HCT116 (cell line): ENCODE measurements around the gene CHCHD4. TPM values are rescaled to one million over a fixed set of nuclear protein-coding genes. Genes with fewer than 3 reads are reported as not detected.

Source experiments
- ATAC-seq: fragments of 200-7000 bp; cut with Tn5 transposase; 2 replicates; pipeline ENCODE4 v1.9.1; 2020; ENCODE audit warnings: mild to moderate bottlenecking, moderate library complexity
- BruUV-seq: library from RNA; stranded (reverse); fragments of 400-500 nt; replicated peaks from 2 replicates; lab custom pipeline; 2021; lab: Mats Ljungman, UMichigan
- CTCF ChIA-PET: fragments of 300-600 bp; sonication (Branson Sonifier 250); formaldehyde crosslinking; loops from one replicate; lab custom pipeline; 2021; ENCODE audit warnings: antibody characterized with exemption; lab: Charles Lee
- POLR2A ChIA-PET: fragments of 300-600, 350-600 bp; sonication (Branson Sonifier 250); formaldehyde crosslinking; loops from one replicate; lab custom pipeline; 2021; ENCODE audit warnings: antibody characterized with exemption; lab: Charles Lee
- RAD21 ChIA-PET, 2 experiments: fragments of 300-600 bp; sonication (Branson Sonifier 250); formaldehyde crosslinking; loops; one replicate each; lab custom pipeline; 2023; ENCODE audit warnings: low total read pairs in 2 of 2; ENCODE audit not compliant: uncharacterized antibody in 2 of 2, unreplicated experiment in 2 of 2, low non-redundant PET in 1 of 2; lab: Charles Lee
- DNase-seq: peaks from one replicate; pipeline ENCODE4 v3.0.0-alpha.2; 2010; ENCODE audit warnings: low read depth, low spot score
- H2AFZ ChIP-seq: fragments of 200-600 bp; shearing (Covaris generic), sonication (generic); 2 replicates; pipeline ENCODE4 v1.6.1; 2017; ENCODE audit warnings: low read depth, mixed run types, mixed read lengths, antibody characterized with exemption, low read length; ENCODE audit not compliant: poor library complexity, severe bottlenecking
- H3K27ac ChIP-seq: 2 replicates; pipeline ENCODE4 v1.5.1; 2012; ENCODE audit warnings: low read depth, low read length
- H3K27me3 ChIP-seq: fragments of 200-600 bp; sonication (generic); 2 replicates; pipeline ENCODE4 v1.6.1; 2016; ENCODE audit warnings: mixed run types, low read length, mixed read lengths; ENCODE audit not compliant: insufficient read depth
- H3K36me3 ChIP-seq, 2 experiments: fragments of 200-500 bp in 1 of 2; fragments of 200-600 bp in 1 of 2; sonication (Bioruptor generic) in 1 of 2; sonication (generic) in 1 of 2; 2 replicates each; pipeline versions ENCODE4 v1.5.1 to v1.6.1; 2014 to 2016; ENCODE audit warnings: low read length in 2 of 2, inconsistent platforms in 1 of 2, mixed read lengths in 1 of 2, mixed run types in 1 of 2; ENCODE audit not compliant: insufficient read depth in 2 of 2, control insufficient read depth in 1 of 2
- H3K4me1 ChIP-seq, 2 experiments: fragments of 200-600 bp in 1 of 2; sonication (generic) in 1 of 2; 2 replicates each; pipeline versions ENCODE4 v1.5.1 to v1.6.1; 2012 to 2017; ENCODE audit warnings: low read length in 2 of 2, inconsistent platforms in 1 of 2, mild to moderate bottlenecking in 1 of 2, mixed read lengths in 1 of 2, mixed run types in 1 of 2, moderate library complexity in 1 of 2; ENCODE audit not compliant: insufficient read depth in 2 of 2, control insufficient read depth in 1 of 2
- H3K4me2 ChIP-seq: fragments of 200-600 bp; sonication (generic); 2 replicates; pipeline ENCODE4 v1.6.1; 2017; ENCODE audit warnings: mixed run types, low read length, mixed read lengths
- H3K4me3 ChIP-seq, 2 experiments: fragments of 200-600 bp in 1 of 2; sonication (generic) in 1 of 2; replicated peaks in 1 of 2; 2 replicates each; pipeline ENCODE4 v1.5.1; 2011 to 2016; ENCODE audit warnings: low read length in 2 of 2, control low read depth in 1 of 2, low read depth in 1 of 2, mild to moderate bottlenecking in 1 of 2, mixed read lengths in 1 of 2, mixed run types in 1 of 2
- H3K79me2 ChIP-seq: fragments of 200-600 bp; sonication (generic); 2 replicates; pipeline ENCODE4 v1.6.1; 2017; ENCODE audit warnings: mild to moderate bottlenecking, mixed run types, low read length, moderate library complexity, mixed read lengths; ENCODE audit not compliant: insufficient read depth
- H3K9ac ChIP-seq: fragments of 200-600 bp; sonication (generic); 2 replicates; pipeline ENCODE4 v1.6.1; 2016; ENCODE audit warnings: low read length, mixed read lengths
- H3K9me2 ChIP-seq: fragments of 200-600 bp; sonication (generic), shearing (Covaris generic); 2 replicates; pipeline ENCODE4 v1.6.1; 2017; ENCODE audit warnings: mixed run types, mild to moderate bottlenecking, moderate library complexity; ENCODE audit not compliant: insufficient read depth
- H3K9me3 ChIP-seq, 2 experiments: fragments of 200-500 bp in 1 of 2; fragments of 200-600 bp in 1 of 2; sonication (Bioruptor generic) in 1 of 2; sonication (generic) in 1 of 2; 2 replicates each; pipeline ENCODE4 v1.6.1; 2014 to 2017; ENCODE audit warnings: low read length in 2 of 2, mixed read lengths in 2 of 2, inconsistent platforms in 1 of 2, low read depth in 1 of 2, mild to moderate bottlenecking in 1 of 2, mixed run types in 1 of 2, moderate library complexity in 1 of 2; ENCODE audit not compliant: control insufficient read depth in 1 of 2, insufficient read depth in 1 of 2
- H4K20me1 ChIP-seq: fragments of 200-600 bp; sonication (generic), shearing (Covaris generic); 2 replicates; pipeline ENCODE4 v1.6.1; 2017; ENCODE audit warnings: mixed run types, mild to moderate bottlenecking, moderate library complexity; ENCODE audit not compliant: insufficient read depth
- CBX3 ChIP-seq: IDR thresholded peaks from 2 replicates; pipeline ENCODE4 v1.6.1; 2012; ENCODE audit warnings: low read depth
- CEBPB ChIP-seq: IDR thresholded peaks from 2 replicates; pipeline ENCODE4 v1.6.1; 2012; ENCODE audit warnings: low read depth
- ELF1 ChIP-seq: IDR thresholded peaks from 2 replicates; pipeline ENCODE4 v1.6.1; 2012; ENCODE audit warnings: low read depth, borderline replicate concordance
- EZH2 ChIP-seq: fragments of 200-600 bp; sonication (generic); IDR thresholded peaks from 2 replicates; pipeline ENCODE4 v1.6.1; 2017; ENCODE audit warnings: antibody characterized with exemption, mixed run types
- EZH2phosphoT487 ChIP-seq: fragments of 200-600 bp; IDR thresholded peaks from 2 replicates; pipeline ENCODE4 v1.6.1; 2018; ENCODE audit warnings: antibody characterized with exemption, borderline replicate concordance
- FOSL1 ChIP-seq: IDR thresholded peaks from 2 replicates; pipeline ENCODE4 v1.6.1; 2012; ENCODE audit warnings: low read depth
- JUND ChIP-seq: IDR thresholded peaks from 2 replicates; pipeline ENCODE4 v1.6.1; 2012
- POLR2AphosphoS5 ChIP-seq: IDR thresholded peaks from 2 replicates; pipeline ENCODE4 v1.6.1; 2011; ENCODE audit warnings: mild to moderate bottlenecking, low read depth, low read length, moderate library complexity
- RAD21 ChIP-seq: IDR thresholded peaks from 2 replicates; pipeline ENCODE4 v1.6.1; 2012; ENCODE audit warnings: low read depth, mild to moderate bottlenecking
- SP1 ChIP-seq: IDR thresholded peaks from 2 replicates; pipeline ENCODE4 v1.6.1; 2012; ENCODE audit warnings: low read depth
- YY1 ChIP-seq: IDR thresholded peaks from 2 replicates; pipeline ENCODE4 v1.6.1; 2011; ENCODE audit warnings: low read length, low read depth, moderate library complexity, mild to moderate bottlenecking; ENCODE audit not compliant: insufficient replicate concordance; ENCODE audit errors: extremely low read depth
- intact Hi-C: fragments of 100-400 bp; cut with micrococcal nuclease; formaldehyde crosslinking; loops from 2 replicates; pipeline ENCODE4 v1.10.0; 2022
- total RNA-seq: library from RNA; stranded (reverse); gene quantifications from one replicate; pipeline ENCODE4 v1.2.1, GENCODE V29; 2021; ENCODE audit not compliant: unreplicated experiment

CHCHD4 gene
- total RNA-seq, 1 experiment from 2014 or later = 24.6 TPM

DNA sequence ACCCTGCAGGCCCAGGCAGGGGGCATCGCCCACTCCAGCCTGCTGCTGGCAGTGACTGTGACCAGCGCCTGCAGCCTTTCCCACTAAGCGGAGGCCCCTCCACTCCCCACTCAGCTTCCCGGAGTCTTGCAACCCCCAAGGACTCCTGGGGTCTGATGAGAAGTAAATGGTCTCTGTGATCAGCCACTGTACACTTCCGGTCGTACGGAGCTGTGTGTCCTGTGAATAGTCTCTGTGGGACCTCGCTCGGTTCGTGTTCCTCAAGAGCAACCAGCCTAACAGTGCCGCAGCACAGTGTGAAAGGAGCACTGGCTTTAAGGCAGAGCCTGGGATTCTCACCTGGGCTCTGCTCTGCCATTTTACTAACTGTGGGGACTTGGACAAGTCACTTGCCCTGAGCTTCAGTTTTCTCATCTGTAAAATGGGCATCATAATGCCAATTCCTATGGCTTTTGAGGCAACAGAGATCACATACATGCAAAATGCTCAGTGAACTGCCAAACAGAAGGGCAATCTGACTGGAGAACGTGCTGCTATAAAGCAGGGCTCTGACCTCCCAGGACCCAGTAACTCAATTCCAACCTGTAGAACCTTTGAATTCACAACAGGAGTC lies 26.9 kb upstream of the CHCHD4 start:
- H4K20me1 ChIP-seq = no peaks in the 10 kb centered on the region
- no peaks in the 10 kb centered on the region for H3K79me2 ChIP-seq
- H3K4me1 ChIP-seq = no peaks in the 10 kb centered on the region
- H3K36me3 ChIP-seq = peaks cover 9 to 12% of the 10 kb centered on the region in 2 experiments; a peak in 2 of 4 replicates
- no peak for TF ChIP-seq RAD21
- no peak for TF ChIP-seq ELF1
- no peak for TF ChIP-seq CBX3
- no peak for TF ChIP-seq EZH2
- no peak for TF ChIP-seq CEBPB
- TF ChIP-seq YY1 = no peak
- TF ChIP-seq FOSL1 = no peak
- no peak for TF ChIP-seq EZH2phosphoT487
- no peak for TF ChIP-seq SP1
- H3K27ac ChIP-seq = no peak overlapping the region
- DNase-seq (no peak), ATAC-seq (no peak)
- H3K9me3 ChIP-seq = no peaks in the 10 kb centered on the region
- H3K4me3 ChIP-seq = no peak overlapping the region
- RAD21 ChIA-PET = no interaction called here
- H3K27me3 ChIP-seq = no peaks in the 10 kb centered on the region
- H3K9me2 ChIP-seq = no peaks in the 10 kb centered on the region
- CTCF ChIA-PET = no interaction called here
- POLR2A ChIA-PET = no interaction called here
- no peak overlapping the region for H2AFZ ChIP-seq
- intact Hi-C loops = no loop called here
- no peak overlapping the region for H3K9ac ChIP-seq
- H3K4me2 ChIP-seq = no peak overlapping the region
- no TSS peak for BruUV-seq

DNA sequence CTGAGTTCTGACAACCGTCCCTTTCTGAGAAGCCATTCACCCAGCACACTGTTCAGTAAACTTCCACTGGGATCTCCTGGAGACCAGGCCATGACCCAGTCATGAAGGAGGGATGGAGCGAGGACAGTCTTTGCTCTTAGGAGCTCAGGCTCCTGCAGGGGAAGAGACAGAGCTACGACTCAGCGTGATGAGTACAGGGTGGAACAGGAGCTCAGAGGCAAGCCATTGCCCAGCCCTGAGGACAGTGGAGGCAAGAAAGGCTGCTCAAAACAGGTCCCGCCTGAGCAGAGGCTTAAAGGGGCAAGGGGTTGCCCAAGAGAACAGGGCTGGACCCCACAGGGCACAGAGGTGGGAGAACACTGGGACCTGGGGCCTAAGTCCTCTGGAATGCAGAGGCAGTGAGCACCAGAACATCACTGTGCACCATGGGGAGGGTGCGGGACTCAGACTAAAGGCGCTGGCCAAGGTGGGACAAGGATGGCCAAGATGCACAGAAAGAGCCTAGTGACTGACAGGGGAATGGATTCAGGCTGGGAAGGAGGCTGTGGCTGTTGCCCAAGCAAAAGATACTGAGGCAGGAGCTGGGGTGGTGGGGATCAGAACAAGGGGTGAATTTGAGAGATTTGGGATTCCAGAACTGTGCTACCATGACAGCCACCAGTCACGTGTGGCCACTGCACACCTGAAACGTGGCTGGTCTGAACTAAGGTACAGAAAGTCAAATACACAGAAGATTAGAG lies 26.0 kb upstream of the CHCHD4 start:
- Histone ChIP-seq H4K20me1 (no peaks in the 10 kb centered on the region), H3K27ac (no peak overlapping the region), H3K9me2 (no peaks in the 10 kb centered on the region), H3K79me2 (no peaks in the 10 kb centered on the region), H3K27me3 (no peaks in the 10 kb centered on the region), H2AFZ (no peak overlapping the region), H3K4me3 (no peak overlapping the region), H3K36me3 (peaks cover 6 to 12% of the 10 kb centered on the region in 2 experiments; a peak in 2 of 4 replicates), H3K9ac (no peak overlapping the region), H3K4me2 (no peak overlapping the region), H3K9me3 (no peaks in the 10 kb centered on the region), H3K4me1 (peaks cover 0 to under 1% of the 10 kb centered on the region in 2 experiments; a peak in 1 of 4 replicates)
- POLR2A ChIA-PET = no interaction called here
- RAD21 ChIA-PET = no interaction called here
- DNase-seq = no peak
- CTCF ChIA-PET = no interaction called here
- intact Hi-C loops = no loop called here
- ATAC-seq = no peak
- BruUV-seq = no TSS peak
- TF ChIP-seq EZH2phosphoT487 (no peak), POLR2AphosphoS5 (no peak), JUND (no peak), FOSL1 (no peak)
